Epithelial cell of esophagus (primary cell): ENCODE data around the gene PPP2R2B.

Experiments
- DNase-seq: peaks from one replicate; pipeline ENCODE4 v3.0.0; 2010; ENCODE audit warnings: low read depth
- H3K4me3 ChIP-seq: 2 replicates; pipeline ENCODE4 v1.5.1; 2011; ENCODE audit warnings: mild to moderate bottlenecking, low read length, control low read depth
- CTCF ChIP-seq: IDR thresholded peaks from 2 replicates; pipeline ENCODE4 v1.5.1; 2011; ENCODE audit warnings: low read depth, mild to moderate bottlenecking, low read length, control low read depth, inconsistent platforms; ENCODE audit not compliant: insufficient read depth; ENCODE audit errors: missing control alignments

PPP2R2B gene

DNA sequence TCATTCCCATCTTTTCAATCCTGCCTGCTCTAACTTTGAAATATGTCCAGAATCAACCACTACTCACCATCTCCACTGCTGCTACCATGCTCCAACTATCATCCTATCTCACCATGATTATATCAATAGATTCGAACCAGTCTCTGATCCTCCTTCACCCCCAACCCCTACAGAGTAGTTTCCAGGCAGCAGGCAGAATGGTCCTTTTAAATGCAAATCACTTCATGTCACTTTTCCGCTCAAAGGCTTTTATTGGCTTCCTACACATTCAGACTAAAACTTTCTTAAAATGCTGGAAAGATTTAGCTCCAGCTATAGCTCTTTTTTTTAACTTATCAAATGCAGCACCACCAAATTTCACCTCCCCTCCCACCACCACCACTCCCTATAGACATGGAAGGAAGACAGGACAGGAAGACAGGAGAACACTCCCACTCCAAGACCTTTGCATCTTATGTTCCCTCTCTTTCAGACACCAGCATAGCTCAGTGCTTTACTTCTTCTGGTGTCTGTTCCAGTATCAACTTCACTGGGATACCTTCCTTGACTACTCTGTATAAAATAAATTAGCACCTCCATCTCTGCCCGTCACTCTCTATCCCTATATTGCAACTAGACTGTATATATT lies 9.9 kb upstream of the PPP2R2B start:
- no peak for DNase-seq
- TF ChIP-seq CTCF: no peak
- H3K4me3 ChIP-seq: no peak overlapping the region

DNA sequence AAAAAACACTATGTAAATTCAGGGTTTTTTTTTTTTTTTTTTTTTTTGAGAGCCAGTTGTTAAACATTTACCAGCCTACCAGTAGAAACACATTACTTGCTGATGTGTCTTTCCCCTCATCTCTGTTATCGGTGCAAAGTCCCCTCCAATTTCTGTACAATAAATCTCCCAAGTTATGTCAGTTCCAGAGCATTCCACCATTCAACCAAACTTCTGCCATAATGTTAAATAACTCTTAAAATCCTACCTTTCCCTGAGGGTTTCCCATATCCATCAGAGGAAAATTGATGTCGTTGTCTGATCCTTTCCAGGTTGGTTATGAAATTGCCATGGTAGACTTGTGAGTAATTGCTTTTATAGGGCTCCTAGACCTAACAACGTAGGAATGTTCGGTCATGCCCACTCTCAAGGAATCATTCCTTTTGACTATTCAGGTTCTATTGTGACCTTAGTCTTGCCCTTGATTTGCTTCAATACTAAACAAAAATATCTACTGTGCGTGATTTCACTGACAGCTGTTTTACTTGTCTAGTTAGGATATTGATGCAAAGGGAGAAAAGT lies 5.6 kb upstream of the PPP2R2B start:
- H3K4me3 ChIP-seq: no peak overlapping the region
- peak; percentile 71 for DNase-seq
- TF ChIP-seq CTCF: no peak

- DNase-seq: peak; percentile 94
- H3K4me3 ChIP-seq: no peak overlapping the region
- no peak for TF ChIP-seq CTCF
Observed at GRCh38 chr5:146883511-146883910, 5.0 kb upstream of the PPP2R2B start.

DNA sequence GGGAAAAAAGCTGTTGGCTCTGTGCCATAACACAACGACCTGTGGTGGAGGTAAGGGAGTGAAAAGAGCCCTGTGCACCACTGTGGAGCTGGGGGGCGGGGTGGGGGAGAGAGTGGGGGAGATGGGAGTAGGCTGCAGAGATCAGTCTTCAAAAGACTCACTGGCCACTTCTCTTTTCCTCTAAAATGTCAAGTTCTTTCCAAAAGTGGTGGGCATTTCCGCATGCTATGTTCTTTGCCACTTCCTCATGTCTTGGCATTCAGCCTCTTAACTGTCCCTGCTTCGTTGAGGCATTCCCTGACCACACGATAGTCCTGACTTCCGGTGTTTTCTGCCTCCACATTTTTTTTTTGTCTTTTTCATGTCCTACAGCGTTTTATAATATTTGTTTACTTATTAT lies 2.4 kb upstream of the PPP2R2B start:
- DNase-seq: no peak

GRCh38 chr5:146877783-146878475 lies 628 bp downstream of the PPP2R2B start:
- DNase-seq: peak; percentile 16
- H3K4me3 ChIP-seq: peak overlapping the region; percentile 43
- TF ChIP-seq CTCF: no peak

More for the DNA sequence above, 2.4 kb upstream of the PPP2R2B start:
- no peak overlapping the region for H3K4me3 ChIP-seq
- no peak for TF ChIP-seq CTCF

GRCh38 chr5:146877178-146877681 lies 1.3 kb downstream of the PPP2R2B start:
- no peak for TF ChIP-seq CTCF
- peak overlapping the region; percentile 43 for H3K4me3 ChIP-seq
- DNase-seq: no peak
